Brain microvascular endothelial cell (primary cell): ENCODE results near the gene YAF2.

Source experiments
- DNase-seq: peaks from one replicate; pipeline ENCODE4 v3.0.0-alpha.2; 2020
- H3K27ac ChIP-seq: fragments of 250-450 bp; sonication (Bioruptor Pico); 2 replicates; pipeline ENCODE4 v1.5.1; 2020; ENCODE audit warnings: mild to moderate bottlenecking, moderate library complexity
- H3K27me3 ChIP-seq: fragments of 250-450 bp; sonication (Bioruptor Pico); replicated peaks from 2 replicates; pipeline ENCODE4 v1.5.1; 2020; ENCODE audit warnings: mild to moderate bottlenecking
- H3K36me3 ChIP-seq: fragments of 250-450 bp; sonication (Bioruptor Pico); replicated peaks from 2 replicates; pipeline ENCODE4 v1.5.1; 2020; ENCODE audit warnings: mild to moderate bottlenecking
- H3K4me3 ChIP-seq: 2 replicates; pipeline ENCODE4 v1.5.1; 2011; ENCODE audit warnings: low read depth, mild to moderate bottlenecking, control low read depth, low read length, moderate library complexity
- CTCF ChIP-seq: IDR thresholded peaks from 2 replicates; pipeline ENCODE4 v1.5.1; 2011; ENCODE audit warnings: low read depth, mild to moderate bottlenecking, moderate library complexity, low read length, control low read depth, inconsistent platforms; ENCODE audit errors: missing control alignments
- in situ Hi-C: cut with HindIII; loops from 2 replicates; pipeline ENCODE4 v1.10.0; 2017; ENCODE audit warnings: low sequenced_read_pairs, low pct_ligation_motif_present

YAF2 gene

GRCh38 chr12:42238240-42239140, at the start of gene YAF2:
Gene YAF2 (minus strand): TSS chr12:42238248. CDS start chr12:42238180, 68 bp downstream.
- Histone ChIP-seq H3K27me3 (no peaks in the 10 kb centered on the region), H3K36me3 (peaks cover 3% of the 10 kb centered on the region), H3K27ac (peak within 1 kb of the TSS; percentile 79), H3K4me3 (peak within 1 kb of the TSS; percentile 76)
- peak; percentile 82 for DNase-seq
- in situ Hi-C loops: no loop called here
- no peak for TF ChIP-seq CTCF

GRCh38 chr12:42286741-42287140, 48.7 kb upstream of the YAF2 start:
- DNase-seq: no peak
- Histone ChIP-seq H3K27me3 (no peaks in the 10 kb centered on the region), H3K4me3 (no peak overlapping the region), H3K27ac (no peak overlapping the region), H3K36me3 (no peaks in the 10 kb centered on the region)
- in situ Hi-C loops: no loop called here
- no peak for TF ChIP-seq CTCF

- no peak overlapping the region for H3K4me3 ChIP-seq
- H3K36me3 ChIP-seq: no peaks in the 10 kb centered on the region
- no peak for DNase-seq
- in situ Hi-C loops: no loop called here
- H3K27me3 ChIP-seq: no peaks in the 10 kb centered on the region
- H3K27ac ChIP-seq: no peak overlapping the region
- TF ChIP-seq CTCF: no peak
These were observed 47.4 kb upstream of the YAF2 start for GRCh38 chr12:42285431-42285830.

GRCh38 chr12:42284876-42285275, 46.8 kb upstream of the YAF2 start:
- Histone ChIP-seq H3K27ac (no peak overlapping the region), H3K36me3 (no peaks in the 10 kb centered on the region), H3K4me3 (no peak overlapping the region), H3K27me3 (no peaks in the 10 kb centered on the region)
- TF ChIP-seq CTCF: no peak
- in situ Hi-C loops: no loop called here
- DNase-seq: no peak

- no peaks in the 10 kb centered on the region for H3K36me3 ChIP-seq
- H3K27ac ChIP-seq: no peak overlapping the region
- no peak for DNase-seq
- in situ Hi-C loops: no loop called here
- no peak overlapping the region for H3K4me3 ChIP-seq
- no peaks in the 10 kb centered on the region for H3K27me3 ChIP-seq
- TF ChIP-seq CTCF: no peak
These were observed 46.1 kb upstream of the YAF2 start for GRCh38 chr12:42284157-42284556.

- Histone ChIP-seq H3K27ac (no peak overlapping the region), H3K4me3 (no peak overlapping the region), H3K36me3 (no peaks in the 10 kb centered on the region), H3K27me3 (no peaks in the 10 kb centered on the region)
- no peak for TF ChIP-seq CTCF
- in situ Hi-C loops: no loop called here
- no peak for DNase-seq
These were observed 45.7 kb upstream of the YAF2 start for GRCh38 chr12:42283739-42284138.
